AG09309 (cell line): ENCODE data around the gene SLC66A1.
A peak's percentile ranks its signal among the peaks of the same experiment; 100 is the strongest.
"Not testable (repeated sequence)": the region's sequence is repeated elsewhere in the genome, so short reads cannot be mapped to it uniquely, and the experiment has no call there.

Experiments
- DNase-seq: peaks from one replicate; pipeline ENCODE4 v3.0.0-alpha.2; 2010; ENCODE audit warnings: low read depth
- H3K4me3 ChIP-seq: 2 replicates; pipeline ENCODE4 v1.5.1; 2011; ENCODE audit warnings: mild to moderate bottlenecking, low read depth, low read length, moderate library complexity; ENCODE audit not compliant: control insufficient read depth
- CTCF ChIP-seq: IDR thresholded peaks from 2 replicates; pipeline ENCODE4 v1.5.1; 2011; ENCODE audit warnings: mild to moderate bottlenecking, low read depth, low read length, inconsistent platforms; ENCODE audit not compliant: insufficient read depth, control insufficient read depth; ENCODE audit errors: missing control alignments

SLC66A1 gene, protein sequence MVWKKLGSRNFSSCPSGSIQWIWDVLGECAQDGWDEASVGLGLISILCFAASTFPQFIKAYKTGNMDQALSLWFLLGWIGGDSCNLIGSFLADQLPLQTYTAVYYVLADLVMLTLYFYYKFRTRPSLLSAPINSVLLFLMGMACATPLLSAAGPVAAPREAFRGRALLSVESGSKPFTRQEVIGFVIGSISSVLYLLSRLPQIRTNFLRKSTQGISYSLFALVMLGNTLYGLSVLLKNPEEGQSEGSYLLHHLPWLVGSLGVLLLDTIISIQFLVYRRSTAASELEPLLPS

DNA sequence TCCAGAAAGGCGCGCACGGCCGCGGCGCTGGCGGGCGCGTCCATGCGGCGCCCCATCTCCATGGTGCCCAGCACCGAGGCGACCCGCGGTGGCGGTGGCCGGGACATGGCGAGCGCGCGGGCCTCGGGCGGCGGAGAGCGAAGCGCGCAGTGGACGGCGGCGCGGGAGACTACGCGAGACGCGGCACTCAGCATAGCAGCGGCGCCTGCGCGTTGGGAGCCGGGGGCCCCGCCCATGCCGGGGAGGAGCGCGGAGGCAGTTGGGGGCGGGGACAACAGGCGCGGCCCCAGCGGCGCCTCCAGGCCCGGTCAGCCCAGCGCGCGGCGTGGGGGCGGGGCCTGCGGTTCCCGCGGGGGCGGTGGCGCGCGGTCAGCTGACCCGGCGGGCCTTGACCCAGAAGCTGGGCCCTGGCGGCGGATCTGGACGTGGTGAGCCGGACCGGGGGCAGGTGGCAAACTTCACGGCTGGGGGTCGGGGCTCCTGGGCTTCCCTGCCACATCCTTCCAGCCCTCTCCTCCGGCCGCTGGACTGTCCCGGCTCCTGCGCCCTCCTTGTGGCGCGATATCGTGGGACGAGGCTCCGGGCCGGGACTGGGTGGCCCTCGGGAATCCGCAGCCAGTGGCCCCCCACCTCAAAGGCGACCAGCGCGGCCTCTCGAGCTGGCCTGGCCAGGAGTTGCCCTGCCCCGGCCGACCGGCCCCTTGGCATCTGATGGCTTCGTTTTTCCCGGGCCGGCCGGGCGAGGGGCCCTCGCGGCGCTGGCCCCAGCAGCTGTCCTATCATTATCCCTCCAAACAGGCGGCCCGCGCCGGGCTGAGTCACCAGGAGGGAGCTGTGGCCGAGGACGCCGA is at the start of gene SLC66A1, which contains the start of gene AKR7A2:
Gene SLC66A1 (plus strand): TSS at position 396 of the 851 bp plus-strand sequence. CDS start 5,352 bp downstream, outside the sequence.
Gene AKR7A2 (minus strand): TSS at position 214 of the 851 bp plus-strand sequence. CDS start 20 bp downstream, at position 194.
- peak; percentile 48 for DNase-seq
- peak within 1 kb of the TSS; percentile 80 for H3K4me3 ChIP-seq
- no peak for TF ChIP-seq CTCF

DNA sequence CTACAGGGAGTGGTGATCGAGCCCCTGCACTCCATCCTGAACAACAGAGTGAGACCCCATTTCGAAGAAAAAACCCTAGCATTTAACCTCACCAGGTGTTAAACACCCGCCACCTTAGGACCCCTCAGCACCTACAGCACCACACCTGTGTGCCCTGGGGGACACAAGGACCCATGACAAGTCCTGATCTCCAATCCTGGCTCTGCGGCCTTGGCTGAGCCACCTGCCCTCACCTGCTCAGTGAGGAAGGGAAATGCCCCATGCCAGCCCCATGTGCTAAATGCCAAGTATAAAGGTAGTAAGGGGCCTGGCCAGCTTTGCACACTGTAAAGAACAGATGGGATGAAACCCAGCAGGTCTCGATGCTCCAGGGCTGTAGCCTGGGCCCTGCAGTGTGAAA is 49.4 kb upstream of the SLC66A1 start:
- no peak for DNase-seq
- H3K4me3 ChIP-seq: no peak overlapping the region
- TF ChIP-seq CTCF: no peak

DNA sequence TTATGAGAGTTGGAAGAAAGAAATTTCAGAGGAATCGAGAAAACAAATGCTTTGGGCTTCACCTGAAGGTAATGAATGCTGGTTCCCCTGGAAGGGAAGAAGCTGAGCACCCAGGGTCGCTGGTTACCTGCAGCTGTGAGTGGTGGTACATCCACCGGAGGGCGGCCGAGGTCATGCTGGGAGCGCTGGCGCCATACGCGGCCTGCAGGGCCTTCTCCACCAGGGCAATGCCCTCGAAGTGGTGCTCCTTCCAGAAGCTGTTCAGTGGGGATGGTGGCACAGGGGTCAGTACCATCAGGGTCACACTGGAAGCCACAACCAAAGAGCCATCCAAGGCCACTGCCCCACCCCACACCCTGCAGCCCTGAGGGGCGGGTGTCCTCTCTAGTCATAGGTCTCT is 43.7 kb upstream of the SLC66A1 start:
- TF ChIP-seq CTCF: no peak
- no peak for DNase-seq
- H3K4me3 ChIP-seq: no peak overlapping the region

GRCh38 chr1:19269427-19270342 is 42.4 kb upstream of the SLC66A1 start:
- DNase-seq, H3K4me3 ChIP-seq: not testable (repeated sequence)

DNA sequence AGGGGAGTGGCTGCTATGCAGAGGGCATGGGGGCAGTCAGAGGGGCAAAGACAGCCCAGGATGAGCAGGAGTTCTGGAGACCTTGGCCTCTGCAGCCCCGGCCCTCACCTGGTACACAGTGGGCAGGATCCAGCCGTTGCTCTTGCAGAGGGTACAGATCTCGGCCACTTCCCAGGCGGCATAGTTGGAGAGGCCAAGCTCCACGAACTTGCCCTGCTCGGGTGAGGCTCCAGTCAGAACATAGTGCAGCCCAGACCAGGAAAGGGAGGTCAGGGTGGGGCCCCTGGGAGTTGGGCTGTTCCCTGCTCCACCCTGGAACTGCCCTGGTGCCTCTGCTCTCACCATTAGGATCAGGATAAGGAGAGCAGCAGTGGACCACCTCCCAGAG is 41.8 kb upstream of the SLC66A1 start:
- DNase-seq, H3K4me3 ChIP-seq: not testable (repeated sequence)

DNA sequence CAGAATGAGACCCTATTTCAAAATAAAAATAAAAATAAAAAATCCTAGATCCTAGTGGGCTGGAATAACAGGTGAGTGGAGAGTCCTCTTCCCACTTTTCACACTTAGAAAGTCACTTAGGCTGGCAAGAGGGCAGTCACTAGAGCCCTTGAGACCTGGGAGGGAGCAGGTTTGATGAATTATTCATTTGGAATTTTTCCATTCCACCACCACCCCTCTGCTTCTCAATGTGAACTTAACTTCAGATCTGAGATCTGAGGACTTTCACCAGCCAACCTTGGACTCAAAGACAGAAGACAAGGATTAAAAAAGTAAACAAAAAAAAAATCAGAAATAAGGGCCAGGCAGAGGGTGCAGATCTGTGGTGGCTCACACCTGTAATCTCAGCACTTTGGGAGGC is 40.1 kb upstream of the SLC66A1 start:
- TF ChIP-seq CTCF: no peak
- no peak for DNase-seq

DNA sequence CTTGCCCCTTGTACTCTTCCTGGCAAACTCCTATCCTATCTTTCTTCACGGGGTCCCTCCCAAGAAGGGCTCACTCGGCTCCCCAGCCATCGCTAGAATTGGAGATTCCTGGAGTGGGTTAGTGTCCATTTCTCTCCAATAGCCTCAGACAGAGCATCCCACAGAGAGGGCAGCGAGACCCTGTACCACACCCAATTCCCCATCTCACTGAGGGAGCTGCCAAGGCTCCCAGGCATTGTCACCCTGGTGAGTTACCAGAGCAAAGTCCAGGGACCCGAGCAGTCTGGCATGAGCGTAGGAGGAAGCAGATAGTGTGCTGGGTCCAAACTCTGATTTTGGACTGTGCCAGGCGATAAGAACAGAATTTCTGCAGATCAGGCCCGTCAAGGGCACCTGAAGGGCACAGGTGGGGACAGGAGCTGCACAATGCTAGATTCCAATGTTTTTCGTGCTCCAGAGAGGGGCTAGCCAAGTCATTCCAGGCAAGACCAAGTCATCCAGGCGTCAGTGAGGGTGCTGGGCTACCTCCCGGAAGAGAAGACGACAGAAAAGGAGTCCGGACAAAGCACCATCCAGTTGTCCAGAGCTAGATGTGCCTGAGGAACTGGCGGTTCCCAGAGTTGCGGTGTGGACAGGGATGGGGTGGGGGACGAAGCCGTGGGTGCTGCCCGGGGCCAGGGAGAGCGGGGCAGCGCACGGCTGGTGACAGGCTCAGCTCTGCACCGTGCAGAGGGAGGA is 38.9 kb upstream of the SLC66A1 start:
- TF ChIP-seq CTCF: no peak
- H3K4me3 ChIP-seq: no peak overlapping the region
- DNase-seq: no peak

More for the DNA sequence above, 40.1 kb upstream of the SLC66A1 start:
- no peak overlapping the region for H3K4me3 ChIP-seq

DNA sequence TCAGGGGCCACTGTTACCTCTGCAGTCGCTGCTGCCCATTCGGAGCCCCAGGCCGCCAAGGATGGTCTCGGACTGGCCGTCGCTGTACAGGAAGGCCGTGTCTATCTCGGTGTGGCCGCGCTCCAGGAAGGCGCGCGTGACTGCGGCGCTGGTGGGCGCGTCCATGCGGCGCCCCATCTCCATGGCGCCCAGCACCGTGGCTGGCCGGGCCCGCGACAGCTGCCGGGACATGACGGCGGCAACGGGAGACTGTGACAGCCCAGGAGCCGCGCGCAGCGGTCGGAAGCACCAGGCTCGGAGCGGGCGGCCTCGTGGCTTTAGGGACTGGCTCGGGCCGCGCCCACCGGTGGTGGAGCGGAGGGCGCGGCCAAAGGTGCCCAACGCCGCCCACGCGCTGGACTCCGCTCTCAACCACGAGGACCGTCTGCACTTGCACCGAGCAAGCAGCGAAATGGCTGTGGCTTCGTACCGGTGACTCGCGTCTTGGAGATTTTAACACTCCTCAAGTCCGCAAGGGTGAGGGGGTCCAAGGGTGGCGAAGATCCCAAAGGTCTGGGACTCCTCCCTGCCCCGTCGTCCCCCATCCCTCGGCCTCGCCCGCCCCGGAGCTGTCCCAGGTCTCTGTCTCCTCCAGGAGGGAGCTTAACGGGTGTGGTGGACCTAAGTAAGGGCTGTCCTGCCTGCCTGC is 38.1 kb upstream of the SLC66A1 start:
- not testable (repeated sequence) for DNase-seq, H3K4me3 ChIP-seq
